HEK293 (cell line): ENCODE data around the gene CSPG4.

Source experiments
- CTCF ChIA-PET: fragments of 350-600 bp; formaldehyde crosslinking; extraction: SDS; loops from one replicate; lab custom pipeline; 2021; ENCODE audit warnings: antibody characterized with exemption; lab: Yijun Ruan, JAX
- POLR2A ChIA-PET: fragments of 300-600 bp; formaldehyde crosslinking; extraction: SDS; loops from one replicate; lab custom pipeline; 2020; ENCODE audit warnings: antibody characterized with exemption, inconsistent platforms; lab: Yijun Ruan, JAX
- H3K27ac ChIP-seq: fragments of 200-500 bp; sonication (Bioruptor generic); 2 replicates; pipeline ENCODE4 v1.5.1; 2014; ENCODE audit warnings: low read depth, low read length, control low read depth, inconsistent platforms; ENCODE audit errors: extremely low read depth
- H3K36me3 ChIP-seq, 2 experiments: fragments of 200-500 bp in 1 of 2; sonication (Bioruptor generic) in 1 of 2; 1 replicate in 1 of 2; 2 replicates in 1 of 2; pipeline ENCODE4 v1.5.1; 2014 to 2017; ENCODE audit warnings: inconsistent platforms in 2 of 2, low read length in 2 of 2; ENCODE audit not compliant: control insufficient read depth in 2 of 2, insufficient read depth in 1 of 2
- H3K4me1 ChIP-seq: fragments of 200-500 bp; sonication (Bioruptor generic); 2 replicates; pipeline ENCODE4 v1.5.1; 2014; ENCODE audit warnings: mild to moderate bottlenecking, low read length, inconsistent platforms; ENCODE audit not compliant: control insufficient read depth, insufficient read depth
- H3K4me3 ChIP-seq: 2 replicates; pipeline ENCODE4 v1.5.1; 2011; ENCODE audit warnings: low read depth, mild to moderate bottlenecking, control low read depth, low read length, moderate library complexity
- H3K9me3 ChIP-seq: fragments of 200-500 bp; sonication (Bioruptor generic); 2 replicates; pipeline ENCODE4 v1.5.1; 2014; ENCODE audit warnings: low read depth, low read length, inconsistent platforms; ENCODE audit not compliant: control insufficient read depth, insufficient read depth
- AEBP2 ChIP-seq: fragments of 450-650 bp; formaldehyde crosslinking; IDR thresholded peaks from 2 replicates; pipeline ENCODE4 v1.5.1; 2016; ENCODE audit warnings: missing biosample characterization, missing genetic modification characterization, borderline replicate concordance
- KLF10 ChIP-seq: fragments of 450-650 bp; IDR thresholded peaks from 2 replicates; pipeline ENCODE4 v1.5.1; 2018; ENCODE audit warnings: missing biosample characterization, mild to moderate bottlenecking, missing genetic modification characterization
- OSR2 ChIP-seq: fragments of 450-650 bp; formaldehyde crosslinking; IDR thresholded peaks from 2 replicates; pipeline ENCODE4 v1.5.1; 2016; ENCODE audit warnings: missing biosample characterization, missing genetic modification characterization
- RBAK ChIP-seq: fragments of 450-650 bp; formaldehyde crosslinking; IDR thresholded peaks from 2 replicates; pipeline ENCODE4 v1.5.1; 2016; ENCODE audit warnings: missing biosample characterization, missing genetic modification characterization
- SP2 ChIP-seq: fragments of 450-650 bp; formaldehyde crosslinking; IDR thresholded peaks from 2 replicates; pipeline ENCODE4 v1.5.1; 2016; ENCODE audit warnings: missing biosample characterization, missing genetic modification characterization
- ZBTB48 ChIP-seq: fragments of 450-650 bp; formaldehyde crosslinking; IDR thresholded peaks from 2 replicates; pipeline ENCODE4 v1.5.1; 2016; ENCODE audit warnings: missing biosample characterization, missing genetic modification characterization
- ZEB2 ChIP-seq: fragments of 450-650 bp; formaldehyde crosslinking; IDR thresholded peaks from 2 replicates; pipeline ENCODE4 v1.5.1; 2016; ENCODE audit warnings: missing biosample characterization, missing genetic modification characterization
- ZFP69B ChIP-seq: fragments of 450-650 bp; formaldehyde crosslinking; IDR thresholded peaks from 2 replicates; pipeline ENCODE4 v1.5.1; 2016; ENCODE audit warnings: missing biosample characterization, missing genetic modification characterization
- ZNF18 ChIP-seq: fragments of 450-650 bp; formaldehyde crosslinking; IDR thresholded peaks from 2 replicates; pipeline ENCODE4 v1.5.1; 2016; ENCODE audit warnings: missing biosample characterization, missing genetic modification characterization
- ZNF184 ChIP-seq: fragments of 450-650 bp; IDR thresholded peaks from 2 replicates; pipeline ENCODE4 v1.5.1; 2018; ENCODE audit warnings: missing biosample characterization, mild to moderate bottlenecking, missing genetic modification characterization
- ZNF214 ChIP-seq: fragments of 450-650 bp; formaldehyde crosslinking; IDR thresholded peaks from 2 replicates; pipeline ENCODE4 v1.5.1; 2017; ENCODE audit warnings: missing biosample characterization, mild to moderate bottlenecking, missing genetic modification characterization, borderline replicate concordance
- ZNF221 ChIP-seq: fragments of 450-650 bp; formaldehyde crosslinking; IDR thresholded peaks from 2 replicates; pipeline ENCODE4 v1.5.1; 2017; ENCODE audit warnings: missing biosample characterization, missing genetic modification characterization, borderline replicate concordance
- ZNF24 ChIP-seq: fragments of 450-650 bp; formaldehyde crosslinking; IDR thresholded peaks from 2 replicates; pipeline ENCODE4 v1.5.1; 2016; ENCODE audit warnings: missing biosample characterization, missing genetic modification characterization
- ZNF324 ChIP-seq: fragments of 450-650 bp; formaldehyde crosslinking; IDR thresholded peaks from 2 replicates; pipeline ENCODE4 v1.5.1; 2016; ENCODE audit warnings: missing biosample characterization, missing genetic modification characterization
- ZNF335 ChIP-seq: fragments of 450-650 bp; formaldehyde crosslinking; conservative IDR thresholded peaks from 2 replicates; pipeline ENCODE4 v1.5.1; 2016; ENCODE audit warnings: missing biosample characterization, missing genetic modification characterization
- ZNF354C ChIP-seq: fragments of 450-650 bp; formaldehyde crosslinking; IDR thresholded peaks from 2 replicates; pipeline ENCODE4 v1.5.1; 2016; ENCODE audit warnings: missing biosample characterization, missing genetic modification characterization, low read depth, borderline replicate concordance
- ZNF513 ChIP-seq: fragments of 450-650 bp; IDR thresholded peaks from 2 replicates; pipeline ENCODE4 v1.5.1; 2018; ENCODE audit warnings: missing biosample characterization, missing genetic modification characterization
- ZNF558 ChIP-seq: fragments of 450-650 bp; formaldehyde crosslinking; IDR thresholded peaks from 2 replicates; pipeline ENCODE4 v1.5.1; 2016; ENCODE audit warnings: missing biosample characterization, missing genetic modification characterization
- ZNF560 ChIP-seq: fragments of 450-650 bp; formaldehyde crosslinking; IDR thresholded peaks from 2 replicates; pipeline ENCODE4 v1.5.1; 2017; ENCODE audit warnings: missing biosample characterization, missing genetic modification characterization, borderline replicate concordance
- ZNF561 ChIP-seq: fragments of 450-650 bp; IDR thresholded peaks from 2 replicates; pipeline ENCODE4 v1.5.1; 2018; ENCODE audit warnings: missing biosample characterization, missing genetic modification characterization, borderline replicate concordance
- ZNF600 ChIP-seq: fragments of 450-650 bp; formaldehyde crosslinking; IDR thresholded peaks from 2 replicates; pipeline ENCODE4 v1.5.1; 2016; ENCODE audit warnings: missing biosample characterization, missing genetic modification characterization
- ZNF623 ChIP-seq: fragments of 450-650 bp; formaldehyde crosslinking; IDR thresholded peaks from 2 replicates; pipeline ENCODE4 v1.5.1; 2016; ENCODE audit warnings: missing biosample characterization, missing genetic modification characterization
- ZNF629 ChIP-seq: fragments of 450-650 bp; formaldehyde crosslinking; IDR thresholded peaks from 2 replicates; pipeline ENCODE4 v1.5.1; 2017; ENCODE audit warnings: missing biosample characterization, missing genetic modification characterization
- ZNF639 ChIP-seq: fragments of 450-650 bp; formaldehyde crosslinking; IDR thresholded peaks from 2 replicates; pipeline ENCODE4 v1.5.1; 2016; ENCODE audit warnings: missing biosample characterization, missing genetic modification characterization
- ZSCAN30 ChIP-seq: fragments of 450-650 bp; IDR thresholded peaks from 2 replicates; pipeline ENCODE4 v1.5.1; 2018; ENCODE audit warnings: missing biosample characterization, mild to moderate bottlenecking, missing genetic modification characterization, moderate library complexity
- TF ChIP-seq, protein P1 (sequence below): fragments of 450-650 bp; formaldehyde crosslinking; IDR thresholded peaks from 2 replicates; pipeline ENCODE4 v1.5.1; 2016; ENCODE audit warnings: missing biosample characterization, missing genetic modification characterization

Gene CSPG4

GRCh38 chr15:75713338-75713895 lies 769 bp upstream of the CSPG4 start:
- ChIA-PET CTCF (interaction anchor here (0.6 to 2.2 kb wide), 6 partner anchors 15 to 411 kb away, joined by 3 to 9 read pairs (median 4); no protein-coding TSS in a partner anchor), POLR2A (interaction anchor here (0.8 to 1.4 kb wide), 2 partner anchors 10 to 19 kb away, joined by 3 to 7 read pairs; a partner anchor contains a TSS)

More at GRCh38 chr15:75713338-75713895, 769 bp upstream of the CSPG4 start:
- Histone ChIP-seq H3K4me1 (peaks cover 6% of the 10 kb centered on the region; the same call in 1 of the 2 replicates), H3K9me3 (no peaks in the 10 kb centered on the region)
- TF ChIP-seq ZNF354C (tag by site-specific recombination) (no peak), ZNF558 (no peak), ZNF561 (tag by site-specific recombination) (peak; percentile 37; the same call in 1 of the 2 replicates), ZNF18 (tag by site-specific recombination) (no peak), ZNF629 (0 out of 2 replicates have a peak, but pooled peaks have one; percentile 10), OSR2 (0 out of 2 replicates have a peak, but pooled peaks have one; percentile 30), ZBTB48 (peak; percentile 71; the same call in 1 of the 2 replicates), ZNF513 (tag by site-specific recombination) (no peak), KLF10 (tag by site-specific recombination) (no peak), ZNF623 (no peak), ZNF221 (tag by site-specific recombination) (no peak), ZNF214 (no peak), ZNF335 (peak; percentile 90), ZSCAN30 (tag by site-specific recombination) (0 out of 2 replicates have a peak, but pooled peaks have one; percentile 28), ZEB2 (peak; percentile 17; the same call in 1 of the 2 replicates), ZNF600 (peak; percentile 84), SP2 (tag by site-specific recombination) (0 out of 2 replicates have a peak, but pooled peaks have one; percentile 26), ZNF560 (tag by site-specific recombination) (no peak), ZNF24 (tag by site-specific recombination) (no peak), ZFP69B (peak; percentile 87), ZNF184 (tag by site-specific recombination) (0 out of 2 replicates have a peak, but pooled peaks have one; percentile 26), AEBP2 (no peak), ZNF324 (tag by site-specific recombination) (peak; percentile 23; the same call in 1 of the 2 replicates), RBAK (0 out of 2 replicates have a peak, but pooled peaks have one; percentile 38), ZNF639 (0 out of 2 replicates have a peak, but pooled peaks have one; percentile 12)
- TF ChIP-seq, protein P1, sequence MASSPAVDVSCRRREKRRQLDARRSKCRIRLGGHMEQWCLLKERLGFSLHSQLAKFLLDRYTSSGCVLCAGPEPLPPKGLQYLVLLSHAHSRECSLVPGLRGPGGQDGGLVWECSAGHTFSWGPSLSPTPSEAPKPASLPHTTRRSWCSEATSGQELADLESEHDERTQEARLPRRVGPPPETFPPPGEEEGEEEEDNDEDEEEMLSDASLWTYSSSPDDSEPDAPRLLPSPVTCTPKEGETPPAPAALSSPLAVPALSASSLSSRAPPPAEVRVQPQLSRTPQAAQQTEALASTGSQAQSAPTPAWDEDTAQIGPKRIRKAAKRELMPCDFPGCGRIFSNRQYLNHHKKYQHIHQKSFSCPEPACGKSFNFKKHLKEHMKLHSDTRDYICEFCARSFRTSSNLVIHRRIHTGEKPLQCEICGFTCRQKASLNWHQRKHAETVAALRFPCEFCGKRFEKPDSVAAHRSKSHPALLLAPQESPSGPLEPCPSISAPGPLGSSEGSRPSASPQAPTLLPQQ (tag by site-specific recombination) = peak; percentile 88
- TF ChIP-seq, all 188 proteins: peak for 15
- no peak overlapping the region for H3K4me3 ChIP-seq
- H3K36me3 ChIP-seq = no peaks in the 10 kb centered on the region
- peak overlapping the region; percentile 40; the same call in 1 of the 2 replicates for H3K27ac ChIP-seq
